GM15510 (cell line): ENCODE results near the gene NFKBIL1.

Experiments
- POLR2A ChIP-seq: IDR thresholded peaks from 3 replicates; pipeline ENCODE4 v1.6.1; 2011; ENCODE audit warnings: borderline replicate concordance; ENCODE audit not compliant: insufficient read length; ENCODE audit errors: extremely low read depth

Gene NFKBIL1

DNA sequence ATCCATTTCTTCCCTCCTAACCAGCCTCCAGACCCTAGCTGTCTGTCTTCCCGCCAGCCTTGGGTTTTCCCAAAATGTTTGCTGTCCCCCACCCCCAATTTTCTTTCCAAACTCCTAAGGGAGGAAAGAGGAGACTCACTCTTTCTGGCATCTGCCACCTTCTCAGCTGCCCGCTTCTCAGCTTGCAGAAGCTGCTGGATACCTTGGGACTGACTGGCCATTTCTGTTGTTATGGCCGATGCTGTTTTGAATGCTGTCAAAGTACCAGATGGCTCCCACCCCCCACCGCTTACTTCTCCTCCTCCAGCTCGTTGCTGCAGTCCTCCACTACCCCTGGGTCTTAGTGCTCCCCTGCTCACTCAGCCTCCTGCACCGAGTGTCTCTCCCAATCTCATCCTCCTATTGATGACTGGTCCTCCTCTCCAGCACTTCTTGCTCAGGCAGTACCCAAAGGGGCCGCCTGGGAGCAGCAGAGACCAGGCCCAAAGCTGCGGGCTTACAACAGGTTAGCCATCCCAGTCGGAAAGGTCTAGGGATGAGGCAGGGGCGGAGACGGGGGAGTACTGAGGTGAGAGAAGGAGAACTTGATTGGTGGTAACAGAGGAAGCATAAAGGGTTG is 960 bp upstream of the NFKBIL1 start, which contains the start of gene ATP6V1G2:
TSS of gene ATP6V1G2 (minus strand) at position 270 of the 619 bp plus-strand sequence. CDS start at position 221, 49 bp downstream.
- no peak for TF ChIP-seq POLR2A

DNA sequence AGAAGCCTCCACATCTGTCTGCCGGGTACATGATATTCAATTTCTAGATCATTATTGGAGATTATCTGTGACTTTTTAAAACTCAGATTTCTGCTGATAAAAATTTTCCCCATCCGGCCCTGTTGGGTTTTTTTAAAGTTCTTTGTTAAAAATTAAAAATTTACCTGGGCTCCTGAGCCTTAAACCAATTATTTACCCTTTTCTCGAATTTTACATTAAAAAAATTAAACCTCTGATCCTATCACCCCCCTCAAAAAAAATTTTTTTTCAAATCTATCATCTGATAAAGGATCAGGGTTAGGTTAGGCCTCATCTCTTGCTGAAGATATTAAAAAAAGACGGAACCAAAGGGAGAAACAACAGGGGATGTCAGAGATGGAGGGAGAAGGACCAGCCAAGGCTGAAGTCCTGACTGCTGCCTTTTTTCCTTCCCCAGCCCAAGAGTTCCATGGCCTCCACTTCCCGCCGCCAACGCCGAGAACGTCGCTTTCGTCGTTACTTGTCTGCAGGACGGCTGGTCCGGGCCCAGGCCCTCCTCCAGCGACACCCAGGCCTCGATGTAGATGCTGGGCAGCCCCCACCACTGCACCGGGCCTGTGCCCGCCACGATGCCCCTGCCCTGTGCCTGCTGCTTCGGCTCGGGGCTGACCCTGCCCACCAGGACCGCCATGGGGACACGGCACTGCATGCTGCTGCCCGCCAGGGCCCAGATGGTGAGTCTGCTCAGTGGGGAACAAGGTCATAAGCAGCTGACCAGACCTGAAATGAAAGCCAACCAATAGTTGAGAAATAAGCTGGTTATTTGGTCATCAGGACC is 527 bp downstream of the NFKBIL1 start:
- TF ChIP-seq POLR2A = no peak

DNA sequence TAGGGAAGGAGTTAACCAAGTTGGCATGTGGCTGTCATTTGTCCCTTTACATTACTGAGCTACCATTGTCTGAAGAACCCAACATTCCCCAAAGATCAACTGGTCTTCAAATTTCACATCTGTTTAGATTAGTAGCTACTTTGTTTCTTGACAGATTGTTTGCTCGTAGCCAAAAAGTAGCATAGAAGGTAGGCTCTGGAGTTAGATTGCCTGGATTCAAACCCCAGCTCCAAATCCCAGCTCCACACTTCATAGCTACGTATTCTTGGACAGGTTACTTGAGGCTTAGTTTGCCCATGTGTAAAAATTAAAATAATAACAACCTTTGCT is 1.1 kb downstream of the NFKBIL1 start:
- TF ChIP-seq POLR2A = no peak

DNA sequence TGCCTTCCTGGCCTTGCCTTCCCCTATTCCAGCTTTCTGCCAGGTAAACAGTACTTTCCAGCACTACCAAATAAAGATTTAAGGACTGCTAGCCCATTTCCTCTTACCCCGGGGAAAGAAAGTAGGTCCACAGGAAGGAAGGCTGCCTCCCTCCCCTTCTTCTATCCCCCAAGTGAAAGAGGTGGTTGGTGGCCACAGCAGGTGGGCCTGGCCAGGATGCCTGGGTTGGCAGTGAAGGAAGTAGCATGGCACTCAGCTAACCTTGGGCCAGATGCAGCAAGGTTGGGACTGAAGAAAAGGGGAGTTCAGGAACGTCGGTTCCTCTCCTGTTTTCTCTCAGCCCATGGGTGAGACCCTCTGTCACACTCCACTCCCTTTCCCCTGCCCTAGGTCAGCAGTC is 8.9 kb downstream of the NFKBIL1 start:
- no peak for TF ChIP-seq POLR2A

DNA sequence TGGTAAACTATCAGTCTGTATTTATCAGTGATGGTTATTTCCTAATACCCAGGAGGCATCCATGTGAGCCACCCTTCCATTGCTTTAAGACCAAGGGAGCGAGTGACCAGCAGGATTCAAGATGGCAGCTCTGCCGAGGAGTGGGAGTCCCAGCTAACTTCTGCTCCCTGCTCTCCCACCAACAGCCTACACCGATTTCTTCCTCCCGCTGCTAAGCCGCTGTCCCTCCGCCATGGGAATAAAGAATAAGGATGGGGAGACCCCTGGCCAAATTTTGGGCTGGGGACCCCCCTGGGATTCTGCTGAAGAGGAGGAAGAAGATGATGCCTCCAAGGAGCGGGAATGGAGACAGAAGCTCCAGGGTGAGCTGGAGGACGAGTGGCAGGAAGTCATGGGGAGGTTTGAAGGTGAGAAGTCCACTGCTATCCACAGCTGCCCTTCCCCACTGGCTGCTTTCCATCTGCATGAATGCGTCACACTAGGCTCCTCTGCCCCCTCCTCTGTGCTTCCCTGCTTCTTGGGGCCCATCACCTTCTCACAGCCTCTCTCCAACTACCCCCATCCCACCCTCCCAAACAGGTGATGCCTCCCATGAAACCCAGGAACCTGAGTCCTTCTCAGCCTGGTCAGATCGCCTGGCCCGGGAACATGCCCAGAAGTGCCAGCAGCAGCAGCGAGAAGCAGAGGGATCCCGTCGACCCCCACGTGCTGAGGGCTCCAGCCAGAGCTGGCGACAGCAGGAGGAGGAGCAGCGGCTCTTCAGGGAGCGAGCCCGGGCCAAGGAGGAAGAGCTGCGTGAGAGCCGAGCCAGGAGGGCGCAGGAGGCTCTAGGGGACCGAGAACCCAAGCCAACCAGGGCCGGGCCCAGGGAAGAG is 10.3 kb downstream of the NFKBIL1 start:
- TF ChIP-seq POLR2A = no peak

DNA sequence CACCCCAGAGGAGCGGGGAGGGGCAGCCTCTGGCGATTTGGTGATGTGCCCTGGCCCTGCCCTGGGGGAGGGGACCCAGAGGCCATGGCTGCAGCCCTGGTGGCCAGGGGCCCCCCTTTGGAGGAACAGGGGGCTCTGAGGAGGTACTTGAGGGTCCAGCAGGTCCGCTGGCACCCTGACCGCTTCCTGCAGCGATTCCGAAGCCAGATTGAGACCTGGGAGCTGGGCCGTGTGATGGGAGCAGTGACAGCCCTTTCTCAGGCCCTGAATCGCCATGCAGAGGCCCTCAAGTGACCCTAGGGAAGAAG is 10.9 kb downstream of the NFKBIL1 start:
- TF ChIP-seq POLR2A = no peak

DNA sequence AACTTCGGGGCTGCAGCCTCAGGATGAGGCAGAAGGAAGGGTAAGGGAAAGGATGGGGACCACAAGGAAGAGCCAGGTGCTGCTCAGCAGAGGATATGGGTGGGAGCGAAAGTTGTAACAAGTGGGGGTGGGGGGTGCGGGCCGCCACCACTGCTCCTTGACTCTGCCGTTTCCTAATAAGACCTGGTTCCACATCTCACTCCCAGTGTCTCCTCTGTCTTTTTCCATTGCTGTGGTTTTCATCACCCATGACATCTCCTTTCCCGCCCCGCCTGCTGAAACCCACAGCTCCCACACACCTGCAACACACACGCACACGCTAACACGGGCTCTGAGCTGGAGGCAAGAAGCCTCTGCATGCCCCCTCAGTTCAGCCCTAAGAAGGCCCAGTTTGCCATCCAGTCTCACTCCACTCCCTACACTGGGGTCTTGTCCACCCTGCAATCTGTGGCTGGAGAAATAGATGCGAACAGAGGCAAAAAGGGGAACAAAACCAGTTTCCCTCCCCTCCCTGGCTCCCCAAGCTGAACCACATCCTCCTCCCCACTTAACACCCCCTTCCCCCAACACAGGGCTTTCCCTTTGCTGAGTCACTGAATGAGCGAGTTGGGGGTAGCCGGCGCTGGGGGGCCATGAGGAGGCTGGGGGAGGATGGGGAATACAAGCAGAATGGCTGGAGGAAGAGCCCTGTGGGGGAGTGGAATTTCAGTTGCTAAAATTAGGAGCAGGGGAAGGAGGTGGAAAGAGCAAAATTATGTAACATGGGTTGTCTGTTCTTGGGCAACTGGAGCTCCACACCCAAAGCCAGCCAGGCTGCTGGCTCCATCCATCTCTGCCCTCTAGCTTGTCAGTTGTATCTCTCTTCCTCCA is 11.5 kb downstream of the NFKBIL1 start:
- TF ChIP-seq POLR2A = no peak

DNA sequence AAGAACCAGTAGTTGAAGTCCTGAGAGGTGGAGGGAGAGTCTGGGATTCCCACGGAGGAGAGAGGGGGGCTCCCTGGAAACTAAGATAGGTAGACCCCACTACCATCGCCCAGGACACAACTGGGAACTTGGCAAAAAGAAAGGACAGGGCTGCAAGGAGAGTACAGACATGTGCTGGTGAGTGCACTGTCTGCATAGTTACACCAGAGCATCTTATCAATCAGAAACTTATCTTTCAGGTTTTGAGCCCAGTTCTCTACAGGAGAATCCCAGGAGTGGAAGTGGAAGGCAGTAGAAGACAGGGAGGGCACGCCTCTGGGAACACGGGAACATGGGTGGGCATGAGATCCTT is 12.2 kb downstream of the NFKBIL1 start:
- no peak for TF ChIP-seq POLR2A

DNA sequence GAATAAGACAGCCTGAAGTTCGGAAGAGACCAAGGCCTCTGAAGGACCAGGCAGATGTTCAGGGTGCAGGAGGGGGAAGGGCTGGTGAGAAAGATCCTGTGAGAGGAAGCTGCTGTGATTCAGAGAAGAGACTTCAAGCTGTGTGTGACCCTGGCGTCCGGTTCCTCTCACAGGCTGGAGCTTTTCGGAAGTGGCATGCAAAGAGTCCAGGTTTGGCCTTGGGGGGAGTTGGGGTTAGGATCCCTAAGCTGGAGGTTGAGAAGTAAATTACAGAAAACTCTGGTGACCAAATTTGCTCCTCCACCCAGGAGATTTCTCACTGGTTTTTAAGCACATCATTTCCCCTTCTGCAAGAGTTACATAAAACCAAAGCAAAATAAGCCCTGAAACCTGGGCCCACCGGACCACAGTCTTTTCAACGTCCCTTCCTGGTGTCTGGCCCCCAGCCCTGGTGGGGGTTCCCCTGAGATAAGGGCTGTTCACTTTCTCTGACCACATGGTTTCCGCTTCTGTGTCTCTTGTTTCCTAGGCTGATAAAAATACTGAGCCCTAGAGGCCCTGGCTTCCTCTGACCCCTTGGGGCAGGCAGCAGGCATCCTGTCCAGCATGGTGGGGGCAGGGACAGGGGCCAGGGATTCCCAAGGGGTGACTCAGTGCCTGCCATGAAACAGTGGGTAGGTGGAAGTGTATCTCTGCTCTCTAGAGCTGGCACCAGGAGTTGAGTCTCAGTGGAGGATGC is 12.7 kb downstream of the NFKBIL1 start:
- no peak for TF ChIP-seq POLR2A

DNA sequence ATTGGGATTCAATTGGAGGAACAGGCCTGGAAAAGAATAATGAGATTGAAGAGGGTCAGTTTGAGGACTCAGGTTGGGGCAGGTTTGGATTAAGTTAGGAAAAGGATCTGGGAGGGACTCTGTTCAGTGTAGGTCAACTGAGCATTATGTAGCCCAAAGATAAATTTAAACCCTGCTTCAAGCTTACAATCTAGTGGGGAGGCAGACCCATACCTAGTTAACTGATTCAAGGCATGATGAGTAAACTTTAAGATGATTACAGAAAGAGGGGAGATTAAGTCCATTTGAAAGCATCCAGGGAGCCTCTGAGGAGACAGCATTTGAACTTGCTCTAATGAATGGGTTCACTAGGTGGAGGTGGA is 13.3 kb downstream of the NFKBIL1 start:
- no peak for TF ChIP-seq POLR2A

DNA sequence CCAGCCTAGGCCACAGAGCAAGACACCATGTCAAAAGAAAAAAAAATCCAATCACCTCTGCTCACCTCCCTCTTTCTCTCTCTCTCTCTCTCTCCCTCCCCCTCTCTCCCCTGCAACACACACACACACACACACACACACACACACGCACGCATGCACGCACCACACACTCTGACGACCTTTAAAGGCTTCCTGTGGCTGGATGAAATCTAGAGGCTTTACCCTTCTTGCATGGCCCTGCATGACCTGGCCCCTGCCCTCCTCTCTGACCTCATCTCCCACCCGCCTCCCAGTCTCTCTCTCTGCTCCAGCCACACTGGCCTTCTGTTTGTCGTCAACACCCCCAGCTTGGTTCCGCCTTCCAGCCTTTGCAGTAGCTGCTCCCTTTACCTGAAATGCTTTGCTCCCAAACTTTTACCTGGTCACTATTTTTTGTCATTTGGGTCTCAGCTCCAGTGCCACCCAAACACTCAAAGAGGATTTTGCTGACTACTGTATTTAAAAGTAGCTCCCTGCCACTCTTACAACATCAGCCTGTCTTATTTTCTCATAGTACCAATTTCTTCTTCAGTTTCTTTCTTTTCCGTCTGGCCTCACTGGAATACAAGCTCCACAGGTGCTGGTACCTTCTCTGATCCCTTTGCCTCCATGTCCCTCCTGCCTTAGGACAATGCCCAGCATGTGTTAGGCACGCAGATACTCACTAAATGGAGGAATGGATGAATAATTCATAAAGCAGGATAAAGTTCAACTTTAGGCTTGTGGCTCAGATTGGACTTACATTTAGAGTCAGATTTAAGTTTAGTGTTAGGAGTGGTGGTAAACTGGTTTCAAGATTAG is 20.3 kb downstream of the NFKBIL1 start:
- peak; percentile 30 for TF ChIP-seq POLR2A

DNA sequence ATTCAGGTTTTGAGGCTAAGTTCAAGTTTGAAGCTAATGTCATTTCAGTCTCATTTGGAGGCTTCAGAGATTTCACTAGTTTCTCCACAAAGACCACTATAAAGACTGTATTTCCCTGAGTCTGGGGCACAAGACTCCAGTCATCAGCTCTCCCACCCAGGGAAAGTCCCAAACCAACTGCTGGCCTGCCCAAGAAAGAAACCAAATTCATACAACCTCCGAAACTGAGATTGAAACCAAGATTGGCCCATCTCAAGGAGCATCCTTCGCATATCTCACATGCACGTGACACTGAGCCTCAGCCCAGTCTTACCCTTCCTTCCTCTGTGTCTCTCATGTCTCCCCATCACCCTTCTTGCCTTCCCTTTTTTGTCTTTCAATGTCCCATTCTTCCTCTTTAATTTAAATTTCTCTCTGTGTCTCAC is 21.1 kb downstream of the NFKBIL1 start:
- TF ChIP-seq POLR2A = no peak

DNA sequence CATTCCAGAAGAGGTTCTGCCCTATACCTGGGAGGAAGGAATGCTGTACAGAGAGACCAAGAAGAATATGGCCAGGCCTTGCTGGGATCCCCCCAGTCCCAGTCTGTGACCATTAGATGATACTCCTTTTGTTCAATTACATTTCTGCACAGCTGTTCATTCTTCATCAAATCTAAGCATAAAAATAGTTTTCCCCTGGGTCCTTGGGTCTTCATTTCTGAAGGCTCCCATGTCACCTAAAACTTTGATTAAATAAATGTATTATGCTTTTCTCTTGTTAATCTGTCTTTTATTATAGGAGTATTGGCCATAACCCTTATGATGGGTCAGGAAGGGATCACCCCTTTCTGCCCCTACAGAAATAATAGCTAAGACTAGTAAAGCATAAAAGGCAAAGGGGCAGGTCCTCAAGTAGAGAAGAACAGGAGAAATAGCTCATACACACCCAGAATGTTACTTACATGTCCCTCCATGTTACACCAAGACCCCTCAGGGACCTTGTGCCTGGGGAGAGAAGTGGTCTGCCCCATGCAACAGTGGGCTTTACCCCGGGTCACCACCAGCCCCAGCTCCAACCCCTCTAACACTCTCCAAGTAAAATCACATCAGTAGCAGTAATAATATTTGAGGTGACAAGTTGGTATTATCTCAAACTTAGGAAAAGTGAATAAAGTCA is 22.6 kb downstream of the NFKBIL1 start:
- no peak for TF ChIP-seq POLR2A
